ENCODE results near the gene DOCK10. TPM values are rescaled to one million over a fixed set of nuclear protein-coding genes. Genes with fewer than 3 reads are reported as not detected.
A peak's percentile ranks its signal among the peaks of the same experiment; 100 is the strongest.

The DOCK10 gene
- 9.8 TPM for total RNA-seq

- DNase-seq (ENCODE audit: extremely low spot score in 2 of 2) = no peak
- Histone ChIP-seq H3K9me3 (no peaks in the 10 kb centered on the region), H3K36me3 (no peaks in the 10 kb centered on the region), H3K27ac (peak within 1 kb of the TSS; percentile 78), H3K4me3 (peak within 1 kb of the TSS; percentile 75), H3K4me1 (peaks cover 38% of the 10 kb centered on the region), H3K27me3 (no peaks in the 10 kb centered on the region)
- TF ChIP-seq POLR2AphosphoS5 (IDR thresholded peaks at IDR 0.05; ENCODE audit: insufficient read depth in 1 of 2, low read depth in 1 of 2) (no peak), CTCF (IDR thresholded peaks at IDR 0.05) (no peak), POLR2A (IDR thresholded peaks at IDR 0.05) (no peak)
- intact Hi-C loops (cut with DNase I) = no loop called here
Measured at GRCh38 chr2:225041851-225042799, at the start of gene DOCK10. TSS of gene DOCK10 (minus strand) at chr2:225042468. CDS start at chr2:225042374, 94 bp downstream.

DNA sequence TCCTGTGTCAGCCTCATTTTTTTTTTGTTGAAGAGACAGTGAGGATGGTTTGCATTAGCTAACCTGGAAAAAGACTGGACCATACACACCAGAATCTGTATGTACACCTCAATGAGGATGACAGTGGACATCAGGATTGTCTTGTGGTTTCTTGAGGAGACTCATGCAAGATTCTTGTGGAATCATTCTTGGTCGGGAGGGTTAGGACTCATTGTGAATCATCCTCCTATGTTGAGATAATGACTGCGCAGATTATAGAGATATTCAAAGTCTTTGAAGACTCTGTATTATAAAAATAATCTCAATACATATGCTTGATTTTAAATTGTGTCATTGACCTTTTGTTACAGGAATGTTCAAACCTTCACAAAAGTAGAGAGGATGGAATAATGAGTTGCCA is 49.1 kb upstream of the DOCK10 start:
- intact Hi-C loops (cut with DNase I) = no loop called here
- Histone ChIP-seq H3K36me3 (no peaks in the 10 kb centered on the region), H3K27me3 (no peaks in the 10 kb centered on the region), H3K9me3 (no peaks in the 10 kb centered on the region), H3K4me1 (no peaks in the 10 kb centered on the region), H3K4me3 (no peak overlapping the region), H3K27ac (no peak overlapping the region)
- DNase-seq (ENCODE audit: extremely low spot score in 2 of 2) = no peak
- TF ChIP-seq POLR2AphosphoS5 (IDR thresholded peaks at IDR 0.05; ENCODE audit: insufficient read depth in 1 of 2, low read depth in 1 of 2) (no peak), CTCF (IDR thresholded peaks at IDR 0.05) (no peak), POLR2A (IDR thresholded peaks at IDR 0.05) (no peak)

GRCh38 chr2:225090746-225091145 is 48.5 kb upstream of the DOCK10 start:
- TF ChIP-seq POLR2A (IDR thresholded peaks at IDR 0.05) (no peak), CTCF (IDR thresholded peaks at IDR 0.05) (no peak), POLR2AphosphoS5 (IDR thresholded peaks at IDR 0.05; ENCODE audit: insufficient read depth in 1 of 2, low read depth in 1 of 2) (no peak)
- Histone ChIP-seq H3K4me3 (no peak overlapping the region), H3K27me3 (no peaks in the 10 kb centered on the region), H3K9me3 (no peaks in the 10 kb centered on the region), H3K4me1 (no peaks in the 10 kb centered on the region), H3K27ac (no peak overlapping the region), H3K36me3 (no peaks in the 10 kb centered on the region)
- intact Hi-C loops (cut with DNase I) = no loop called here
- no peak for DNase-seq (ENCODE audit: extremely low spot score in 2 of 2)

- H3K4me1 ChIP-seq = no peaks in the 10 kb centered on the region
- no peaks in the 10 kb centered on the region for H3K36me3 ChIP-seq
- no peaks in the 10 kb centered on the region for H3K9me3 ChIP-seq
- no peak overlapping the region for H3K4me3 ChIP-seq
- no peak for DNase-seq (ENCODE audit: extremely low spot score in 2 of 2)
- TF ChIP-seq POLR2A (IDR thresholded peaks at IDR 0.05) = no peak
- TF ChIP-seq CTCF (IDR thresholded peaks at IDR 0.05) = no peak
- no peak for TF ChIP-seq POLR2AphosphoS5 (IDR thresholded peaks at IDR 0.05; ENCODE audit: insufficient read depth in 1 of 2, low read depth in 1 of 2)
- no peak overlapping the region for H3K27ac ChIP-seq
- H3K27me3 ChIP-seq = no peaks in the 10 kb centered on the region
- intact Hi-C loops (cut with DNase I) = no loop called here
Measured at GRCh38 chr2:225086915-225087314, 44.6 kb upstream of the DOCK10 start.

DNA sequence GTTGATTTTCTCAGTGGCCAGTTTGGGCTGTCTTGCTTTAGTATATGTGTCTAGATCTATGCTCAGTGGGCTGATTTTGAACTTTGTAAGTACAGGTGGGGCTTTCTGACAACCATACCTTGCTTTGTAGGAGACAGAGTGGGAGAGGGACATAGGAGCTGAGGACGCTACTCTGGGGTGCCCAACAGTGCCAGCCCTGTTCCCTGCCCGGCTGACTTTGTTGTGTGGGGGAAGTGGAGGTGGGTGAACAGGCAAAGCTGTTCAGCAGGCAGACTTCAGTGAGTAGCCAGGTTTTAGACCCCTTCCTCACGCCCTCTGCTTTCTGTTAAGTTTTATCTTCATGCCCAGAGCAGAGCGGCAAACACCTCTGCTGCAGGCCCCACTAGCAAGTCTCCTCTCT is 44.2 kb upstream of the DOCK10 start:
- no peaks in the 10 kb centered on the region for H3K27me3 ChIP-seq
- intact Hi-C loops (cut with DNase I) = no loop called here
- no peaks in the 10 kb centered on the region for H3K36me3 ChIP-seq
- H3K4me3 ChIP-seq = no peak overlapping the region
- no peak overlapping the region for H3K27ac ChIP-seq
- no peaks in the 10 kb centered on the region for H3K4me1 ChIP-seq
- H3K9me3 ChIP-seq = no peaks in the 10 kb centered on the region
- no peak for DNase-seq (ENCODE audit: extremely low spot score in 2 of 2)
- TF ChIP-seq POLR2AphosphoS5 (IDR thresholded peaks at IDR 0.05; ENCODE audit: insufficient read depth in 1 of 2, low read depth in 1 of 2) (no peak), CTCF (IDR thresholded peaks at IDR 0.05) (no peak), POLR2A (IDR thresholded peaks at IDR 0.05) (no peak)

Measured in vagina (tissue), 2 donors.